GM23338 (cell line): ENCODE measurements around the gene RASGRF2. TPM values are rescaled to one million over a fixed set of nuclear protein-coding genes. Genes with fewer than 3 reads are reported as not detected.

ENCODE experiments used
- ATAC-seq: fragments of 200-7000 bp; cut with Tn5 transposase; 3 replicates; pipeline ENCODE4 v1.9.1; 2020
- DNase-seq: peaks from one replicate; pipeline ENCODE4 v3.0.0-alpha.2; 2015; ENCODE audit warnings: low spot score
- H2AFZ ChIP-seq: fragments of 200-600 bp; sonication (generic); 2 replicates; pipeline ENCODE4 v1.8.0; 2016; ENCODE audit warnings: antibody characterized with exemption, mild to moderate bottlenecking, moderate library complexity
- H3F3A ChIP-seq: fragments of 200-600 bp; sonication (generic); replicated peaks from 2 replicates; pipeline ENCODE4 v1.8.0; 2017; ENCODE audit warnings: antibody characterized with exemption, mixed run types, low read depth
- H3K27ac ChIP-seq: fragments of 200-600 bp; sonication (generic); 2 replicates; pipeline ENCODE4 v1.6.1; 2016; ENCODE audit warnings: low read depth
- H3K27me3 ChIP-seq: fragments of 200-600 bp; sonication (generic); 2 replicates; pipeline ENCODE4 v1.8.0; 2016; ENCODE audit warnings: mild to moderate bottlenecking, mixed run types, moderate library complexity; ENCODE audit not compliant: insufficient read depth
- H3K36me3 ChIP-seq: fragments of 200-600 bp; sonication (generic); 2 replicates; pipeline ENCODE4 v1.8.0; 2016; ENCODE audit warnings: mild to moderate bottlenecking; ENCODE audit not compliant: insufficient read depth
- H3K4me1 ChIP-seq: fragments of 200-600 bp; sonication (generic); 2 replicates; pipeline ENCODE4 v1.8.0; 2016; ENCODE audit warnings: mild to moderate bottlenecking, moderate library complexity; ENCODE audit not compliant: insufficient read depth
- H3K4me2 ChIP-seq: fragments of 200-600 bp; sonication (generic); 2 replicates; pipeline ENCODE4 v1.7.1; 2017; ENCODE audit warnings: mixed run types
- H3K4me3 ChIP-seq: fragments of 200-600 bp; sonication (generic); 2 replicates; pipeline ENCODE4 v1.6.1; 2016; ENCODE audit warnings: mixed run types
- H3K79me2 ChIP-seq: fragments of 200-600 bp; sonication (generic); replicated peaks from 2 replicates; pipeline ENCODE4 v1.8.0; 2017; ENCODE audit warnings: mild to moderate bottlenecking; ENCODE audit not compliant: insufficient read depth
- H3K9me2 ChIP-seq: fragments of 200-600 bp; sonication (generic); 2 replicates; pipeline ENCODE4 v1.8.0; 2017; ENCODE audit not compliant: insufficient read depth
- H4K20me1 ChIP-seq: fragments of 200-600 bp; sonication (generic); replicated peaks from 2 replicates; pipeline ENCODE4 v1.8.0; 2017; ENCODE audit warnings: mild to moderate bottlenecking; ENCODE audit not compliant: insufficient read depth
- H3K27ac Mint-ChIP-seq: 2 replicates; pipeline ENCODE4 v1.8.0; 2020; ENCODE audit warnings: inconsistent platforms, mild to moderate bottlenecking, moderate library complexity, mixed read lengths
- H3K27me3 Mint-ChIP-seq: 3 replicates; pipeline ENCODE4 v1.8.0; 2022; ENCODE audit warnings: low read depth, mild to moderate bottlenecking, moderate library complexity, mixed read lengths, inconsistent platforms; ENCODE audit not compliant: insufficient read depth, poor library complexity
- H3K36me3 Mint-ChIP-seq: 3 replicates; pipeline ENCODE4 v1.8.0; 2021; ENCODE audit warnings: low read depth, mild to moderate bottlenecking, inconsistent platforms, moderate library complexity, mixed read lengths
- H3K4me1 Mint-ChIP-seq: 3 replicates; pipeline ENCODE4 v1.8.0; 2020; ENCODE audit warnings: mild to moderate bottlenecking, inconsistent platforms, mixed read lengths
- H3K4me3 Mint-ChIP-seq: 3 replicates; pipeline ENCODE4 v1.8.0; 2021; ENCODE audit warnings: moderate library complexity, mild to moderate bottlenecking, inconsistent platforms, mixed read lengths
- H3K9me3 Mint-ChIP-seq: 3 replicates; pipeline ENCODE4 v1.8.0; 2020; ENCODE audit warnings: moderate library complexity, mild to moderate bottlenecking, inconsistent platforms, mixed read lengths
- CREB1 ChIP-seq: fragments of 250-450 bp; sonication (Bioruptor Pico); IDR thresholded peaks from 2 replicates; pipeline ENCODE4 v1.5.0; 2020; ENCODE audit warnings: low read depth, mild to moderate bottlenecking, moderate library complexity
- EZH2 ChIP-seq: fragments of 200-600 bp; sonication (generic); IDR thresholded peaks from one replicate; pipeline ENCODE4 v1.8.0; 2017; ENCODE audit warnings: antibody characterized with exemption, mild to moderate bottlenecking, low read depth; ENCODE audit not compliant: unreplicated experiment
- EZH2phosphoT487 ChIP-seq: fragments of 200-600 bp; sonication (generic); IDR thresholded peaks from one replicate; pipeline ENCODE4 v1.8.1; 2018; ENCODE audit warnings: antibody characterized with exemption; ENCODE audit not compliant: unreplicated experiment
- JUNB ChIP-seq: IDR thresholded peaks from one replicate; pipeline ENCODE4 v1.6.1; 2016; ENCODE audit warnings: antibody characterized with exemption; ENCODE audit not compliant: unreplicated experiment
- NANOG ChIP-seq: IDR thresholded peaks from 2 replicates; pipeline ENCODE4 v1.6.1; 2016; ENCODE audit warnings: antibody characterized with exemption, borderline replicate concordance
- POLR2AphosphoS5 ChIP-seq: IDR thresholded peaks from 2 replicates; pipeline ENCODE4 v1.6.1; 2016; ENCODE audit warnings: antibody characterized with exemption, low read depth
- REST ChIP-seq: IDR thresholded peaks from one replicate; pipeline ENCODE4 v1.6.1; 2018; ENCODE audit warnings: antibody characterized with exemption; ENCODE audit not compliant: unreplicated experiment
- STAT1 ChIP-seq: IDR thresholded peaks from one replicate; pipeline ENCODE4 v1.6.1; 2016; ENCODE audit warnings: antibody characterized with exemption; ENCODE audit not compliant: unreplicated experiment
- ZNF331 ChIP-seq: fragments of 250-450 bp; sonication (Bioruptor Pico); IDR thresholded peaks from 2 replicates; pipeline ENCODE4 v1.5.0; 2020; ENCODE audit warnings: low read depth, mild to moderate bottlenecking, moderate library complexity
- polyA plus RNA-seq: library from polyadenylated mRNA; unstranded; fragments of >200 nt; fragmentation: Nextera tagmentation; extraction: Ambion mirVana; gene quantifications from 2 replicates; pipeline ENCODE4 v1.2.1, GENCODE V29; 2016
- total RNA-seq: library from RNA; depleted of rRNA; stranded (reverse); fragments of >200 nt; shearing (Covaris generic); gene quantifications from 2 replicates; pipeline ENCODE4 v1.2.3, GENCODE V29; 2014
- TF ChIP-seq, protein P1 (sequence below): IDR thresholded peaks from 2 replicates; pipeline ENCODE4 v1.6.1; 2016; ENCODE audit warnings: antibody characterized with exemption

RASGRF2 gene
- total and polyA plus RNA-seq, 2 experiments from 2014 or later, result 5.0 to 19.2 TPM

DNA sequence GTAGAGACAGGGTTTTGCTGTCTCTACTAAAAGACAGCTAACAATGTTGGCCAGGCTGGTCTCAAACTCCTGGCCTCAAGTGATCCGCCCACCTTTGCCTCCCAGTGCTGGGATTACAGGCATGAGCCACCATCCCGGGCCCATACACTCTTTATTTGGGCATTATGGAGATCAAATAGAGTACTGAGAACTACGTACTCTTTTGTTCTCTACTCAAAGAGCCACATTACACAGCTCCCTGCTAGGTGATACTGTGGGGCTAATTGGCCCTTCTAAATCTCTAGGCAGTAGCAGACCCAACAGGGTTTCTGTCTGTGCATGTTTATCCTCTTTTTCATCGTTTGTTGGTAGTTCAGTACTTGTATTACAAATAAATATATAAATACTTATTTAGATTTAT, 289.1 kb downstream of the RASGRF2 start (continued):
- TF ChIP-seq REST (no peak), NANOG (no peak), CREB1 (CRISPR knock-in tag) (no peak), STAT1 (no peak), POLR2AphosphoS5 (no peak), EZH2phosphoT487 (no peak), ZNF331 (no peak), EZH2 (no peak), JUNB (no peak)
- TF ChIP-seq, protein P1, sequence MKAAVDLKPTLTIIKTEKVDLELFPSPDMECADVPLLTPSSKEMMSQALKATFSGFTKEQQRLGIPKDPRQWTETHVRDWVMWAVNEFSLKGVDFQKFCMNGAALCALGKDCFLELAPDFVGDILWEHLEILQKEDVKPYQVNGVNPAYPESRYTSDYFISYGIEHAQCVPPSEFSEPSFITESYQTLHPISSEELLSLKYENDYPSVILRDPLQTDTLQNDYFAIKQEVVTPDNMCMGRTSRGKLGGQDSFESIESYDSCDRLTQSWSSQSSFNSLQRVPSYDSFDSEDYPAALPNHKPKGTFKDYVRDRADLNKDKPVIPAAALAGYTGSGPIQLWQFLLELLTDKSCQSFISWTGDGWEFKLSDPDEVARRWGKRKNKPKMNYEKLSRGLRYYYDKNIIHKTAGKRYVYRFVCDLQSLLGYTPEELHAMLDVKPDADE, result no peak

DNA sequence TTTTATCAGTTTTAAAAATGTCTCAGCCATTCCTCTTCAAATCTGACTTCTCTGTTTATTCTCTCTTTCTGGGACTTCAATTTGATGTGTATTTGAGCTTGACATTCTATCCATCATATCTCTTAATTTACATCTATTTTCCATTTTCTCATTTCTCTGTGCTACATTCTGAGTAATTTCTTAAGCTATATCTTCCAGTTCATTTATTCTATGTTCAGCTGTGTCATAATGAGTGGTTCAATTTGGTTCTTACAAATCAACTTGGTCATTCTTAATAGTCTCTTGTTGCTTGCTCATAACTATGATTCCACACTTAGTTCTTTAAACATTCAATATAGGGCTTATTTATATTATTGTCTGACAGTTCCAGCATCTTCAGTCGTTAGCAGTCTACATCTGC, 289.8 kb downstream of the RASGRF2 start:
- ATAC-seq, result no peak
- Histone ChIP-seq H2AFZ (no peak overlapping the region), H3K36me3 (no peaks in the 10 kb centered on the region), H3K4me2 (no peak overlapping the region), H3K9me2 (no peaks in the 10 kb centered on the region), H4K20me1 (0 out of 2 replicates have a peak, but pooled peaks cover 10% of the 10 kb centered on the region), H3K27ac (no peak overlapping the region), H3K79me2 (no peaks in the 10 kb centered on the region; the same call in 1 of the 2 replicates), H3K4me3 (no peak overlapping the region), H3F3A (no peaks in the 10 kb centered on the region), H3K27me3 (no peaks in the 10 kb centered on the region), H3K4me1 (peaks cover 11% of the 10 kb centered on the region)
- no peak overlapping the region for H3K27ac Mint-ChIP-seq
- peaks cover 6% of the 10 kb centered on the region for H3K36me3 Mint-ChIP-seq
- H3K9me3 Mint-ChIP-seq, result no peaks in the 10 kb centered on the region
- no peaks in the 10 kb centered on the region for H3K27me3 Mint-ChIP-seq
- DNase-seq, result no peak
- H3K4me3 Mint-ChIP-seq, result no peak overlapping the region
- H3K4me1 Mint-ChIP-seq, result peaks cover 42% of the 10 kb centered on the region
- TF ChIP-seq NANOG, result no peak
- TF ChIP-seq, protein P1, result no peak
- no peak for TF ChIP-seq ZNF331
- TF ChIP-seq REST, result no peak
